Body of pancreas (tissue), 4 donors: ENCODE results near the gene CCDC110.

Experiments used
- POLR2A ChIP-seq, 3 donors: fragments of 450-650 bp; IDR thresholded peaks; one replicate each; pipeline ENCODE4 v1.6.1; 2016; ENCODE audit warnings: antibody characterized with exemption in 3 of 3, mild to moderate bottlenecking in 2 of 3
- TF ChIP-seq, protein P1 (sequence below), 7 experiments: fragments of 450-650 bp in 4 of 7; fragments of 200-600 bp in 3 of 7; sonication (generic) in 3 of 7; IDR thresholded peaks; one replicate each; pipeline ENCODE4 v1.5.1; 2016 to 2019; ENCODE audit warnings: antibody characterized with exemption in 7 of 7

DNA sequence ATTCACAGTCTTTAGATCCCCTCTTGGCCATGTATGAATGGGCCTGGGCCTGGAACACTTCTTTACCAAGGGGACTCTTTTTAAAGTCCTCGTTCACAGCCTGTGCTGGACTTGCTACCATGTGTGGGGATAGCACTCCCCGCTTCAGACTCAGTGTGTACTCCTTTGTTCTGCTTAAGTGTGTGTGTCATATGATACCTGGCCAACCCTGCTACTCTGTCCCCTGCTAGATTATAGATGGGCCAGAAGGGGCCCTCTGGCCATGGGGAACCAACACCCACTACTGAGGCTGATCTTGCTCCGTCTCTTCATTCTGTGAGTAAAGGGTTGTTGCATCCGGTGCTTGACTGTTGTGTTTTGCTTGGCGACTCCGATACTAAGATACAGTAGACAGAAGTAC, 8.0 kb downstream of the CCDC110 start:
- TF ChIP-seq, protein P1, sequence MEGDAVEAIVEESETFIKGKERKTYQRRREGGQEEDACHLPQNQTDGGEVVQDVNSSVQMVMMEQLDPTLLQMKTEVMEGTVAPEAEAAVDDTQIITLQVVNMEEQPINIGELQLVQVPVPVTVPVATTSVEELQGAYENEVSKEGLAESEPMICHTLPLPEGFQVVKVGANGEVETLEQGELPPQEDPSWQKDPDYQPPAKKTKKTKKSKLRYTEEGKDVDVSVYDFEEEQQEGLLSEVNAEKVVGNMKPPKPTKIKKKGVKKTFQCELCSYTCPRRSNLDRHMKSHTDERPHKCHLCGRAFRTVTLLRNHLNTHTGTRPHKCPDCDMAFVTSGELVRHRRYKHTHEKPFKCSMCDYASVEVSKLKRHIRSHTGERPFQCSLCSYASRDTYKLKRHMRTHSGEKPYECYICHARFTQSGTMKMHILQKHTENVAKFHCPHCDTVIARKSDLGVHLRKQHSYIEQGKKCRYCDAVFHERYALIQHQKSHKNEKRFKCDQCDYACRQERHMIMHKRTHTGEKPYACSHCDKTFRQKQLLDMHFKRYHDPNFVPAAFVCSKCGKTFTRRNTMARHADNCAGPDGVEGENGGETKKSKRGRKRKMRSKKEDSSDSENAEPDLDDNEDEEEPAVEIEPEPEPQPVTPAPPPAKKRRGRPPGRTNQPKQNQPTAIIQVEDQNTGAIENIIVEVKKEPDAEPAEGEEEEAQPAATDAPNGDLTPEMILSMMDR (IDR thresholded peaks at IDR 0.05): no peak
- no peak for TF ChIP-seq POLR2A (IDR thresholded peaks at IDR 0.05)
